CD4-positive, alpha-beta T cell treated with Interleukin-6 for 4 hours (primary cell): ENCODE data around the gene PGA5.
"Not testable (repeated sequence)": the region's sequence is repeated elsewhere in the genome, so short reads cannot be mapped to it uniquely, and the experiment has no call there.

ENCODE experiments used
- DNase-seq: peaks from one replicate; pipeline ENCODE4 v3.0.0-alpha.2; 2020; ENCODE audit warnings: mixed read lengths

PGA5 gene

DNA sequence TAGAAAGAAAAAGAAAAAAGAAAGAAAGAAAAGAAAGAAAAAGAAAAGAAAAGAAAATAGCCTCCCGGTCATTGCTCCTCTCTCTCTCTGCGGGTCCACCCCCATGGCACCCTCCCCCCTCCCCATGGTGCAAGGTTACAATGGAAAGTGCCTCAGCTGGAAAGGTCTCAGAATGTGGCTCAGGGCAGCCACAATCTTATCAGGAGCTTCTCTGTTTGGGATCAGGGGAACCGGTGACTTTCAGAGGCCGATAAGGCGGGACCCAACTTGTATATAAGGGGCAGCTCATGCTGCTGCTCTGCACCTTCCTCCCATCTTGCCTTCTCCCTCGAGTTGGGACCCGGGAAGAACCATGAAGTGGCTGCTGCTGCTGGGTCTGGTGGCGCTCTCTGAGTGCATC lies at the start of gene PGA5:
TSS of gene PGA5 (plus strand) at position 301 of the 400 bp plus-strand sequence. CDS start at position 353, 52 bp downstream.
- DNase-seq: not testable (repeated sequence)

DNA sequence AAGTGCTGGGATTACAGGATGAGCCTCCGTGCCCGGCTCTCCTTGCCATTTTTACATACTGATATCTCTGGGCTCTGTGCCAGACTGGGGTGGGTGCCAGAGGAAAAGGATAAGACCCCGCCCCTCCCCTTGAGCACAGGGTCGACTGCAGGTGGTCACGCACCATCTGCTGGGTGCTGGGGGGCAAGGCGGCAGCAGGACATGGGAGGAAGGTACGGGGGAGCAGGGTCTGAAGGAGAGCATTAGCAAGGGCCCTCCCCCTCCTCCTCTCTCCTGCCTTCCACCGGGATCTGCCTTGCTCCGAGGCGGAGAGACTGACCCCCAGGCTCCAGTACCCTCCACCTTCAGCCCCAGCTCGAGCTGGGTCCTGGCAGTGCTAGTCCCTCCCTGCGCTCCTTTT lies 47.4 kb upstream of the PGA5 start:
- DNase-seq: no peak

DNA sequence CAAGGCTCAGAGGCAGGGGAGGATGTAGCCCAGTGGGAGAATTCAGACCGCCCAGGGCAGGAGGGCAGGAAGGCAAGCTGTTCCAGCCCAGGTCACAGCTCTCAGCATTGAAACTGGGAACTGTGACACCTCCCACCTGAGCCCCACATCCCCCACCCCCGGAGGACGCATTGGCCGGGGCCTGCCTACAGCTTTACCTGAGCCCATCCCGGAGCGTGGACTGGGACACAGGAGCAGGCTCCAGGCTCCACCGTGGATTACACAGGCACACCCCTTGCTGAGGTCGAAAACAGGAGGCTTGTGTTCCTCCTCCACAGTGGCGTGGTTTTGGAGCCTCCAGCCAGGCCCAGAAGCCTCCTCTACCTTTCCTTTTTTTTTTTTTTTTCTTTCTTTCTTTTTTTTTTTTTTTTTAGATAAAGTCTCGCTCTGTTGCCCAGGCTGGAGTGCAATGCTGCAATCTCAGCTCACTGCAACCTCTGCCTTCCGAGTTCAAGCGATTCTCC lies 46.8 kb upstream of the PGA5 start:
- DNase-seq: no peak

DNA sequence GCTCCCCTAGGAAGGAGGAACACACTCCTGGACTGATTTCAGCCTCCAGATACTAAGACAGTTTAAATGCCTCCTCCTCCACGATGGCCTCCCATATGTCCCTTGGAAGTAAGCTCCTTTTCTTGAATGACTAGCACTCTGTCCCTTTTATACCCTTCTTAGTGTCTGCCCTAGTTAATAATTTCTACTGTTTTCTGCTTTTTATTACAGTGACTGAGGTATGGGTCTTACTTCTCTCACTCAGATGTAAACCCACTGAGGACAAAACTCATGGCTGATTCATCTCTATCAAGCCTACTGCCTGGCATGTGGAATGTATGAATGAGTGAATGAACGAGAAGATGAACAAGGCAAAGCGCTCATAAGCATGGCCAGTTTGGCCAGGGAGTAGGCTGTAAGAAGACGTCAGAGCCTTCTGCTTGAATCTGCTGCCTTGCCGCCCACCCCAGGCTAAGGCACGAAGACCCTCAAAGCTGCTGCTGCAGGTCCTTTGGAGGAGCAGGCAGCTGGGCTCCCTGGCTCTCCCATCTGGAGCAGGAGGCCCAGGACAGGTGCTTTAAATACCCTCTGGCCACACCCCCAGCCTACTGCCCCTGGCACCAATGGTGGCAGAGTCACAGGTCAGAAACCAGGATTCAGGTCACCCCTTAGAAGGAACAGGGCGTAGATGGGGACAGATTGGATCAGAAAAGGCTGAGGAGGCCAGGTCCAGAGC lies 45.8 kb upstream of the PGA5 start:
- DNase-seq: no peak

DNA sequence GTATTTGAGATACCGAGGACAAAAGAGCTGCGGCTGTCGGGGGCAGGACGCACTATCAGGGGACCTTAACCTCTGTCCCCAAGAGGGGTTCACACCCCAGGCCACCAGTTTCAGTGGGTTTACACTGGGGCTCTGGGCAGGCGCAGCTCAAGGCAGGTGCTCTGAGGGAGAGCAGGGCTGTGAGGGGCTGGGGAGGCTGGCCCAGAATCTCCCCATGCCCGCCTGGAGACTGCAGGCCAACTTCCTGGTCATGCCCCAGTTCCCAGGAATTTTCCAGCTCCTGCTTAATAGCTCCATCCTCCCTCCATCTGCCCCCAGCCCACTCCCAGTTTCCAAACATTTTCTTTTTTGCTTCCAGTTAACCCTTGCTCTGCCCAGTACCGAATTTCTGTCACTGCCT lies 45.3 kb upstream of the PGA5 start:
- DNase-seq: no peak

DNA sequence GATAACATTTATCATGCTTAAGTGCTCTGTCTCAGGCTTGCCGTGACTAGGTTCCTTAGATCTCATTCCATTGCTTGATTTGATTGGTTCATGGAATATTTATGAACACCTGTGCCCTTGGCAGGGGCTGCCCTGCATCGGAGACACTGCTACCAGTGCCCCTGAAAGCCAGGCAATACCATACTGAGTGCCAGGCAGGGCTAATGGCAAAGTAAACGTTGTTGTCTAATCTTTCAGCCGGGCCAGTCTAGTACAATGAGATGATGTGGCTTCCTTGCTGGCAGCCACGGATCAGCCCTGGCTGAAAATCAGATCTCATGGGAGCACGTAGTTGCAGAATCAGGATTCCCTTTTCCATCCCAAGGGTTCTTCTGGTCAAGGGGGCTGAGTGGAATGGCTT lies 42.6 kb upstream of the PGA5 start:
- no peak for DNase-seq

DNA sequence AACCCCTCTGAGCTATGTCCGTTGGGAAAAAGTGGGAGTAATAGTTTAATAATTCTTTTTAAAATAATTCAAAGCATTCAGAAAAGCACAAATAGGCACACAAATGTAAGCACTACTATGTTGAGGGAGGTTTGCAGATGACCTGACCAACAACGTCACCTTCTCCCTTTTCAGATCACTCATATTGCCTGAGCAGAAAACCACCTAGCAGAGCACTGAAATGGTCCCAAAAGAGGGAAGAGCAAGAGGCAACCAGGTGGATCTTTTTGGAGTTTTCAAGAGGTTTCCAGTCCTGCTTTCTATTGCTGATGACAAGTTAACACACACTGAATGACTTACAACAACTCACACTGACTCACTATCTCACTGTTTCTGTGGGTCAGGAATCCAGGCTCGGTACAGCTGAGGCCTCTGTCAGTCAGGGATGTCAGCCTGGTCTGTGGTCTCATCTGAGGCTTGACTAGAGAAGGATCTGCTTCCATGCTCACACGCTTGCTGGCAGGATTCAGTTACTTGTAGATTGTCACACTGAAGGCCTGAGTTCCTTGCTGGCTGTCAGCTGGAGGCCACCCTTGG lies 41.9 kb upstream of the PGA5 start:
- DNase-seq: no peak

DNA sequence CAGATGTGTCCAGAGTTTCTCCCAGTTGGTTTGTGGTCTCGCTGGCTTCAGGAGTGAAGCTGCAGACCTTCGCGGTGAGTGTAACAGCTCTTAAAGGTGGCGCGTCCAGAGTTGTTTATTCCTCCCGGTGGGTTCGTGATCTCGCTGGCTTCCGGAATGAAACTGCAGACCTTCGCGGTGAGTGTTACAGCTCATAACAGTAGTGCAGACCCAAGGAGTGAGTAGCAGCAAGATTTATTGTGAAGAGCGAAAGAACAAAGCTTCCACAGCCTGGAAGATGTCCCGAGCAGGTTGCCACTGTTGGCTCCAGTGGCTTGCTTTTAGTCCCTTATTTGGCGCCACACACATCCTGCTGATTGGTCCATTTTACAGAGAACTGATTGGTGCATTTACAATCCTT lies 39.5 kb upstream of the PGA5 start:
- DNase-seq: no peak

DNA sequence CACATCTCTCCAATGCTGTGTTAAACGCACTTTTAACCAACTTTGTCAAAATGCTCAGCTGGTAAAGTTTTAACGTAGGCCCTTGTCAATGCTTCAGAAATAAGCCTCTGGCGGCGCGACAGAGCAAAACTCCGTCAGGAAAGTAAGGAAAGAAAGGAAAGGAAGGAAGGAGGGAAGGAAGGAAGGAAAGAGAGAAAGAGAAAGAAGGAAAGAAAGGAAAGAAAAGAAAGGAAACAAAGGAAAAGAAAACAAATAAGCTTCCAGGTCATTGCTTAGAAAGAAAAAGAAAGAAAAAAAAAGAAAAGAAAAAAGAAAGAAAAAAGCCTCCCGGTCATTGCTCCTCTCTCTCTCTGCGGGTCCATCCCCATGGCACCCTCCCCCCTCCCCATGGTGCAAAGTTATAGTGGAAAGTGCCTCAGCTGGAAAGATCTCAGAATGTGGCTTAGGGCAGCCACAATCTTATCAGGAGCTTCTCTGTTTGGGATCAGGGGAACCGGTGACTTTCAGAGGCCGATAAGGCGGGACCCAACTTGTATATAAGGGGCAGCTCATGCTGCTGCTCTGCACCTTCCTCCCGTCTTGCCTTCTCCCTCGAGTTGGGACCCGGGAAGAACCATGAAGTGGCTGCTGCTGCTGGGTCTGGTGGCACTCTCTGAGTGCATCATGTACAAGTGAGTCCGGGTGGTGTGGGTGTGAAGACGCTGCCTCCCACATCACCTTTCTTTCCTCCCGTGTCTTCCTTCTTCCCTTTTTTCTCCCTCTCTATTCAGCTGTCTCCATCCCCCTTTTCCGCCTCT lies 37.8 kb upstream of the PGA5 start, which contains the start of gene PGA3:
TSS of gene PGA3 (plus strand) at position 566 of the 797 bp plus-strand sequence. CDS start at position 616, 50 bp downstream.
- DNase-seq: not testable (repeated sequence)

DNA sequence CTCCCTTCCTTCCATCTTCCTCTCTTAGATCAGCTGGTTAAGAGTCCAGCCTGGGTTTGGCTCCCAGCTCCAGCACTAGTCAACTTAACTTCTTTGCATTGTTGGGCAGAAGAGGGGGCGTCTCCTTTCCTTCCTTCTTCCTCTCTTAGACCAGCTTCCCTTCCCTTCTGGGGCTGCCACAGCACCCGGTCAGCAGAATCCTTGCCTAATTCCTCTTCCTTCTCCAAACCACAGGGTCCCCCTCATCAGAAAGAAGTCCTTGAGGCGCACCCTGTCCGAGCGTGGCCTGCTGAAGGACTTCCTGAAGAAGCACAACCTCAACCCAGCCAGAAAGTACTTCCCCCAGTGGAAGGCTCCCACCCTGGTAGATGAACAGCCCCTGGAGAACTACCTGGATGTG lies 37.1 kb upstream of the PGA5 start:
- not testable (repeated sequence) for DNase-seq

DNA sequence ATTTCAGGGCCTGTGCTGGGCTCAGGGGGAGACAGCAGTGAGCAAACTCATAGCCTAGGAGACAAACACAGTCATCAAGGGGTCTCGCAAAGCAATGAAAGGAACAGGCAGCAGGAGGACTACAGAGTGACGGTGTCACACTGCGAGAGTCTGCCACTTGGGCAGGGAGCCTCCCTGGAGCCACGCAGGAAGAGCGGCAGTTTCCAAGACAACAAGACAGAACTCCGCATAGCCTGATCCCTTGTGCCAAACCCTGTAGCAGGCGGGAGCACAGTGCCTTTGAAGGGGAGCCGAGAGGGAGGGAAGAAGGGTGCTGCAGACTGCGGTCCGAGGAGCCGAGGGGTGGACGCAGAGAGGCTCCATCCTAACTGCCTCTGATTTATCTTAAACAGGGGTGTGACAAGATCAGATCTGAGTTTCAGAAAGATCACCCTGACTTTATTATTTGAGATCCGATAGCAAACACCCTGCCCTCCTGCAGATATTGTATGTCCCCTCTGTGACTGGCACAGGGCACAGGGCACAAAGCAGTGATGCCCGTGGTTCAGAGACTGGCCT lies 36.4 kb upstream of the PGA5 start:
- not testable (repeated sequence) for DNase-seq

DNA sequence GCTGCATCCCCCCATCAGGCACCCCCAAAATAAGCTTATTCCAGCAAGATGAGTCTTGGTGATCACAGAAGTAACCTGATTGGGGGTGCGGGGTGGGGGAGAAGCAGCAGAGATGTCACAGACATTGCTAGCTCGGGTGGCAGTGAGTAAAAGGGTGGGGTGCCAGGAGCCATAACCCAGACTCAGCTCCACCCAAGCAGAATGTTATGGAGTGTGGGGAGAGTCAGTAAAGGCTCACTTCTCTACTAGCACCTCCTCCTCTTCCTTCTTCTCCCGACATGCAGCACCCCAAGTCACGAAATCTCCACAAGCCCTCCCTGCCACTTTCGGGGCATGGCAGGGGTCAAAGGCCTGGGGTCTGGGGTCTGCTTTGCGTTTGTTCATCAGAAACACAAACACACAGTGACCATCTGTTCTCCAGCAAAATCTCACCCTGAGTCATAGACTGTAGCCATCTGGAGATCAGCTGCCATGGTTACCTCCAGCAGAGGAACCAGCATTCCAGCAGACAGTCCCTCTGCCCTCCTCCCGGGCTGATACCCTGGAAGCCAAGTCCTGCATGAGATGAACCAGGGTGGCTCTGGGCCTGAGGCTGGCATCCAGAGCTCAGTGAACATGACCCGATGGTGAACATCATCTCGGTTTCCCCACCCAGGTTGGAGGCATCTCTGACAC lies 33.2 kb upstream of the PGA5 start:
- DNase-seq: not testable (repeated sequence)

DNA sequence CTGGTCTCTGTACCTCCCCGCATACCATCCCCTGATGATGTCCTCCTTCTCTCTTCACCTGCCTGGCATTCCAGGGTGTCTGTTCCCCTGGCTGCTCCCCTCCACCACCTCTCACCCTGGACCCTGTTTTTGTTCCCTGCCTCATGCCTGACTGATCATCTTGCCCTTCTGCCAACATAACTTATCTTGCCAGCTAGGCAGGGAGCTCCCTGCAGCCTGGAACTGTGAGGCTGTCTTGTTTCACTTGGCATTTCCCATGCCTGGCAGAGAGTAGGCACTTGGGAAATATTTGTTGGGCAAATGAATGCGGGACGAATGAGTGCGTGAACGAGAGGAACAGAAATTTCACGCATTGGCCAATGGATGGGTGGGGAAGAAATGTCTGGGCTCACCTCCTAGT lies 30.3 kb upstream of the PGA5 start:
- not testable (repeated sequence) for DNase-seq

DNA sequence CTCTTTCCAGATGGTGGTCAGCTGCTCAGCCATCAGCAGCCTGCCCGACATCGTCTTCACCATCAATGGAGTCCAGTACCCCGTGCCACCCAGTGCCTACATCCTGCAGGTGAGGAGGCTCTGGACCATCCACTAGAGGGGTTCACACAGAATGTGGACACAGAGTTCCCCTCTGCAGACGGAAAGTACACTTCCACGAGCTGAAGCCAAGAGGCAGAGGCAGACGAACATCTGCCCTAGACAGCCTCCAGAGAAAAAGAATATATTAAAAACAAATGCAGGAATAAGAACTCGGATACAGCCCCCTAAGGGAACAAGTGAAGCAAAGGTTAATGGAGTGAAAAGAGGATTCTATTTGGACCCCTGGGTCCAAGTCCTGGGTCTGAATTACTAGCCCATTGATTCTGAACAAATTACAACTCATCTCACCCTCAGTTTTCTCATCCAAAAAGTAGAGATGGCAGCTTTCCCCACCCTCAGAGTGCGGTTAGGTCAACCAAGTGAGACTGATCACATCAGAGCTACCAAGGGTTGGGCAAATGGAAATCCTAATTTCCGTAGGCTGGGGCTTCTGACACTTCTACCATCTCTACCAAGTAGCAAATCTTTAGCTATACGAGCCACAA lies 29.5 kb upstream of the PGA5 start:
- not testable (repeated sequence) for DNase-seq

DNA sequence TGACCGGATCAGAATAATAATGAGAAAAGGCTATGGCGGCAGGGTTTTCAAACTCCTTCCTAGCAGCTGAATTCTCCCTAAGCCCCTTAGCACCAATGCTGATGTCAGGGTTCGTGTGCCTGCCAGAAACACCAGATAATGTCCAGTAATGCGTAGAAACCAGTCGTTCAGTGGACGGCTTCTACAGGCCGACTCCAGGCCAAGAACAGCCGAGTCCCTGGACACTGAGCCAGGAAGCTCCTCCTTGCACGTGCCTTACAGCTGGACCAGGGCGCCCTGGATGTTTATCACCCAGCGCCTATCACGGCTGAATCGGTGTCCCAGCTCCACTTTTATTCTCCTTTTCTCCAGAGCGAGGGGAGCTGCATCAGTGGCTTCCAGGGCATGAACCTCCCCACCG lies 28.8 kb upstream of the PGA5 start:
- DNase-seq: not testable (repeated sequence)

DNA sequence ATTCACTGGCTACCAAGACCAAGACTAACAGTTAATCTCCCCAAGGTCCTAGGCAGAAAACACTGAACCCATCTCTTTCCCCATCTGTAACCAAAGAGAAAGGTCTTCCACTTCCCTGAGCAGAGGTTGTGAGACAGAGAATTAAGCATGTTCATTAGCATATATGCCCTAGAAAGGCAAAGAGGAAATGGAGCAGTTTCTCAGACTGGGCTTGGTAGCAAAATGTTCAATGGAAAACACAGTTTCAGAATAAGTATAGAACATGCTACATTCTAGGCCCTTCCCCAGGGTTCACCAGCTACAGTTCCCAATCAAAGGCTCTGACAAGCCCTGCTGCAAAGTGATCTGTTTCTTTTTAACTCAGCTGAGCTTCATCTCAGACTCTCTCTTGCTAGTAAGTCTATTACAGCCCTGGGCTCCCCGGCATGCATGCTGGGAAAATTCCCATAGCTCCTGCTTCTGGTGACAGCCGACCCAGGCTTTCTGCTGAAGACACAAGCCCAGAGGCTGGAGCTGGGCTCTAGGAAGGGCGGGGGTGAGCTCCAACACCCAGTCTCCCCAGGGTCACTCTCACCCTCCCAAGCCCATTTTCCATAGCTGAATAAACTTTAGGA lies 27.2 kb upstream of the PGA5 start:
- DNase-seq: not testable (repeated sequence)

DNA sequence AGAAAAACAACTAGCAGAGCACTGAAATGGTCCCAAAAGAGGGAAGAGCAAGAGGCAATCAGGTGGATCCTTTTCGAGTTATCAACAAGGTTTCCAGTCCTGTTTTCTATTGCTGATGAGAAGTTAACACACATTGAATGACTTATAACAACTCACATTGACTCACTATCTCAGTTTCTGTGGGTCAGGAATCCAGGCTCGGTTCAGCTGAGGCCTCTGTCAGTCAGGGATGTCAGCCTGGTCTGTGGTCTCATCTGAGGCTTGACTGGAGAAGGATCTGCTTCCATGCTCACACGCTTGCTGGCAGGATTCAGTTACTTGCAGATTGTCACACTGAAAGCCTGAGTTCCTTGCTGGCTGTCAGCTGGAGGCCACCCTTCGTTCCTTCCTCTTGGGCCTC lies 22.7 kb upstream of the PGA5 start:
- DNase-seq: not testable (repeated sequence)

DNA sequence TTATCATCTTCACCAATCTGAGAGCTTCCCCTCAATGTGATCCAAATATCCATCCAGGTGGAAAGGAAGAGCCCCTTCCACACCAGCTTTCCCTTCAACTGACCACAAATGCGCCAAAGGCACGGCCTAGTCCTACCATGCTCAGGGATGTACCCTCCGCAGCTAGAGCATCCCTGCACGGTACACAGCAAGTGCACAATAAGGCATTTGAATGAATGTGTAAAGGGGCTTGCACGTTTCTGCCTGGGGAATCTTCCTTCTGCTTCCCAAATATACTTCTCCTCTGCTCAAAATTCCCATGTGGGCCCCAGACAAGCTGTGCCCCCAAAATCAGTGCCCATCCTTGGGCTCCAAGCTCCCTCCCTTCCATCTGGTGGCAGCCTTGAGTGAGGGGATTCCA lies 22.0 kb upstream of the PGA5 start:
- DNase-seq: not testable (repeated sequence)

DNA sequence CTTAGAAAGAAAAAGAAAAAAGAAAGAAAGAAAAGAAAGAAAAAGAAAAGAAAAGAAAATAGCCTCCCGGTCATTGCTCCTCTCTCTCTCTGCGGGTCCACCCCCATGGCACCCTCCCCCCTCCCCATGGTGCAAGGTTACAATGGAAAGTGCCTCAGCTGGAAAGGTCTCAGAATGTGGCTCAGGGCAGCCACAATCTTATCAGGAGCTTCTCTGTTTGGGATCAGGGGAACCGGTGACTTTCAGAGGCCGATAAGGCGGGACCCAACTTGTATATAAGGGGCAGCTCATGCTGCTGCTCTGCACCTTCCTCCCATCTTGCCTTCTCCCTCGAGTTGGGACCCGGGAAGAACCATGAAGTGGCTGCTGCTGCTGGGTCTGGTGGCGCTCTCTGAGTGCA lies 18.9 kb upstream of the PGA5 start, which contains the start of gene PGA4:
TSS of gene PGA4 (plus strand) at position 301 of the 400 bp plus-strand sequence. CDS start at position 355, 54 bp downstream.
- DNase-seq: not testable (repeated sequence)

DNA sequence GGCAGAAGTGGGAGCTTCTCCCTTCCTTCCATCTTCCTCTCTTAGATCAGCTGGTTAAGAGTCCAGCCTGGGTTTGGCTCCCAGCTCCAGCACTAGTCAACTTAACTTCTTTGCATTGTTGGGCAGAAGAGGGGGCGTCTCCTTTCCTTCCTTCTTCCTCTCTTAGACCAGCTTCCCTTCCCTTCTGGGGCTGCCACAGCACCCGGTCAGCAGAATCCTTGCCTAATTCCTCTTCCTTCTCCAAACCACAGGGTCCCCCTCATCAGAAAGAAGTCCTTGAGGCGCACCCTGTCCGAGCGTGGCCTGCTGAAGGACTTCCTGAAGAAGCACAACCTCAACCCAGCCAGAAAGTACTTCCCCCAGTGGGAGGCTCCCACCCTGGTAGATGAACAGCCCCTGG lies 18.3 kb upstream of the PGA5 start:
- DNase-seq: not testable (repeated sequence)

DNA sequence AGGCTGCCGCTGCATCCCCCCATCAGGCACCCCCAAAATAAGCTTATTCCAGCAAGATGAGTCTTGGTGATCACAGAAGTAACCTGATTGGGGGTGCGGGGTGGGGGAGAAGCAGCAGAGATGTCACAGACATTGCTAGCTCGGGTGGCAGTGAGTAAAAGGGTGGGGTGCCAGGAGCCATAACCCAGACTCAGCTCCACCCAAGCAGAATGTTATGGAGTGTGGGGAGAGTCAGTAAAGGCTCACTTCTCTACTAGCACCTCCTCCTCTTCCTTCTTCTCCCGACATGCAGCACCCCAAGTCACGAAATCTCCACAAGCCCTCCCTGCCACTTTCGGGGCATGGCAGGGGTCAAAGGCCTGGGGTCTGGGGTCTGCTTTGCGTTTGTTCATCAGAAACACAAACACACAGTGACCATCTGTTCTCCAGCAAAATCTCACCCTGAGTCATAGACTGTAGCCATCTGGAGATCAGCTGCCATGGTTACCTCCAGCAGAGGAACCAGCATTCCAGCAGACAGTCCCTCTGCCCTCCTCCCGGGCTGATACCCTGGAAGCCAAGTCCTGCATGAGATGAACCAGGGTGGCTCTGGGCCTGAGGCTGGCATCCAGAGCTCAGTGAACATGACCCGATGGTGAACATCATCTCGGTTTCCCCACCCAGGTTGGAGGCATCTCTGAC lies 14.4 kb upstream of the PGA5 start:
- DNase-seq: not testable (repeated sequence)
